ENCODE measurements around the gene PALM2AKAP2.

The PALM2AKAP2 gene

DNA sequence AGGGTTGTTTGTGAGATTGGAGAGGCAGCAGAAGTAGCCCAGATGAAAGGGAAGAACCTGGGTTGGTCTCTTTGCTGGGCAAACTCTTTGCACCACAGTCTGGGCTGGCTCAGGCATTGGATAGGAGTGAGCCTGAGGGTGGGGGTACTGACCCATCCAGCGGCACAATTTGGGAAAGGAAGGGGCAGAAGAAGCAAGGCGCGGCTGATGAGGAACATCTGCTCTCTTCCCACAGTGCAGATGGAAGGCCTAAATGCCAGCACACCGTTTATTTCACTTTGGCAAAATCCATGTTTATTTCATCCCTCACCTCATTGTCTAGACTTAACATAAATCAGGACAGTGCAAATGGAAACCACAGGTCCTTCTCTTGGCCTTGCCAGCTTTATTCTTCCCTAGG, 32.3 kb downstream of the PALM2AKAP2 start:
- TF ChIP-seq, protein P1, sequence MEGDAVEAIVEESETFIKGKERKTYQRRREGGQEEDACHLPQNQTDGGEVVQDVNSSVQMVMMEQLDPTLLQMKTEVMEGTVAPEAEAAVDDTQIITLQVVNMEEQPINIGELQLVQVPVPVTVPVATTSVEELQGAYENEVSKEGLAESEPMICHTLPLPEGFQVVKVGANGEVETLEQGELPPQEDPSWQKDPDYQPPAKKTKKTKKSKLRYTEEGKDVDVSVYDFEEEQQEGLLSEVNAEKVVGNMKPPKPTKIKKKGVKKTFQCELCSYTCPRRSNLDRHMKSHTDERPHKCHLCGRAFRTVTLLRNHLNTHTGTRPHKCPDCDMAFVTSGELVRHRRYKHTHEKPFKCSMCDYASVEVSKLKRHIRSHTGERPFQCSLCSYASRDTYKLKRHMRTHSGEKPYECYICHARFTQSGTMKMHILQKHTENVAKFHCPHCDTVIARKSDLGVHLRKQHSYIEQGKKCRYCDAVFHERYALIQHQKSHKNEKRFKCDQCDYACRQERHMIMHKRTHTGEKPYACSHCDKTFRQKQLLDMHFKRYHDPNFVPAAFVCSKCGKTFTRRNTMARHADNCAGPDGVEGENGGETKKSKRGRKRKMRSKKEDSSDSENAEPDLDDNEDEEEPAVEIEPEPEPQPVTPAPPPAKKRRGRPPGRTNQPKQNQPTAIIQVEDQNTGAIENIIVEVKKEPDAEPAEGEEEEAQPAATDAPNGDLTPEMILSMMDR (IDR thresholded peaks at IDR 0.05; ENCODE audit: control insufficient read depth, extremely low read depth, insufficient read depth), result no peak
- DNase-seq (ENCODE audit: low read depth), result no peak
- no peak overlapping the region for H3K4me3 ChIP-seq (ENCODE audit: low read depth, low read length)

DNA sequence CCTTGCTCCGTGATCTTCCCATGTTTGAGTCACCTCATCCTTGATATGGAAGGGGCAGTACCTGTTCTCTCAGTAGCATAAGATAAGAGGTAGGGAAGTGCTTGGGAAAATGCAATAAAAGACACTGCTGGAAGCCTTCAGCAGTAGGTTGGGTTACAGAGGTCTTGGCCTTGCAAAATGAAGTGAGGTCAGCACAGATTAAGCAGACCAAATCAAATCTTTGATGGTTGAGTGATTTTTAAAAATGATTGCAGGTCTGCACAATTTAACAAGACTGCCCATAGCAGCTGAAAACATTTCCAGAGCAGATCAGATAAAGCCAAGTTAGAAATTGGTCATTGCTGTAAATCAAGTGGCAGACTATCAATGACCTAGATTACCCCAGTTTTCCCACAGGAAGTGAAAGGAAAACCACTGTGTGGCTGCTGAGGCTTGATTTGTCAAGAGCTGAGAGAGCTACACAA, 32.9 kb downstream of the PALM2AKAP2 start:
- DNase-seq (ENCODE audit: low read depth), result no peak
- no peak overlapping the region for H3K4me3 ChIP-seq (ENCODE audit: low read depth, low read length)
- TF ChIP-seq, protein P1 (IDR thresholded peaks at IDR 0.05; ENCODE audit: control insufficient read depth, extremely low read depth, insufficient read depth), result no peak

DNA sequence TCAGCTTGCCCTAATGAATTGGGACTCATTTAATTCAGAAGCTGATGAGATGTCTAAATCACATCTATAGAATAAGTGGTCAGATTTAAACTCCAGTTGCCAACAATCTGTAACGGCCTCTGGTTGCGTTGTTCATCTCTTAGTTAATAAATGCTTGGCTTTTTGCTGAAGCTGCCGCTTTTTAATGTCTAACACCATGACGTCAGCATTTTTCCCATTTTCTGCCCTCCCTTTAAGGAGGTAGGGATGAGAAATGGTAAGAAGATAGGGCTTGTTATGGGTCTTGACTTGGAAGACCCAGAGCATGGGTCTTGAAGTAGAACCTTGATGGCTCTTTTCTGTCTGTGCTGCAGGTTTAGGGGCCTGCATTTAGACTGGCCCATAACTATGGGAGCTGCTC, 33.3 kb downstream of the PALM2AKAP2 start:
- TF ChIP-seq, protein P1 (IDR thresholded peaks at IDR 0.05; ENCODE audit: control insufficient read depth, extremely low read depth, insufficient read depth), result no peak
- DNase-seq (ENCODE audit: low read depth), result no peak
- no peak overlapping the region for H3K4me3 ChIP-seq (ENCODE audit: low read depth, low read length)

DNA sequence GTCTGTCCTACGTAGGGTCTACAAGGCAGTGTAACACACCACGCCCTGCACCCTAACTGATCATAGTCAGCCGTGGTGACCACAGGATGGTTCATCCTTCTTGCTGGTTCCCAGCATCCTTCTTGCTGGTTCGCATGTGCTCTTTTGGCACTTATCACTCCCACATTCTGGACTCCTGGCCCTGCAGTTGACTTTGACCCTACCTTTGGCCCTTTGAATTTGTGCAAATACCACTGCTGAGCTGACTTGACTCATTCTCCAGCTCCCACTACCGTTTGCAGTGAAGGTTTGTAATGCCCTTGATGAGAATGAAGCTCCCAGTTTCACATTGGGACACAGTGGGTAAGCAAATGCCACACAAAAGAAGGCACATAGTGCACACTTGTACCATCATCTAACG, 33.8 kb downstream of the PALM2AKAP2 start:
- TF ChIP-seq, protein P1 (IDR thresholded peaks at IDR 0.05; ENCODE audit: control insufficient read depth, extremely low read depth, insufficient read depth), result no peak

DNA sequence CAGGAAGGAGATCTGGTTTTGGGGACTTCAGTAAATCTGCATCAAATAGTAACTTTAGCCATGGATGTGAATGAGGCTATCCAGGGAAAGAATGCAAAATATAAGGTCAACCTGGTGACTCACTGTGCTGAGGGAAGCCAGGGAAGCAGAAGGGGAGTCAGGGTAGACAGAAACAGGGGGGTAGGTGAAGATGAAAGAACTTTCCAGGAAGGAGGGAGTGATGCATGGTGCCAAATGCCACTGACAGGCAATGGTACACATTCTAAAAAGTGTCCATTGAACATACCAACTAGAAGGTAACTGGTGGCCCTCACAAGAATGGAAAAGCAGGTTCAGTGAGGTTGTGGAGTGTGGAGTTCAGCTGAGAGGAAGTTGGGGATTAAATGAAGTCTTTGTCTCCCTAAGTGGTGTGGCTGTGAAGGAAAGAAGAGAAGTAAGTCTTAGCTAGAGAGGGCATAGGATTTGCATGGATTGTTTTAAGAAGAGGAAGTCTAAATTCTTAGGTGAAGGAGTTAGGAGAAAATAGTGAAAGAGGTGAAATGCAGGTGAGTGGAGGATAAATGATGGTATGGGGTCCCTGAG, 35.5 kb downstream of the PALM2AKAP2 start:
- no peak for DNase-seq (ENCODE audit: low read depth)
- TF ChIP-seq, protein P1 (IDR thresholded peaks at IDR 0.05; ENCODE audit: control insufficient read depth, extremely low read depth, insufficient read depth), result no peak
- no peak overlapping the region for H3K4me3 ChIP-seq (ENCODE audit: low read depth, low read length)

More for the DNA sequence above, 33.8 kb downstream of the PALM2AKAP2 start:
- no peak overlapping the region for H3K4me3 ChIP-seq (ENCODE audit: low read depth, low read length)
- no peak for DNase-seq (ENCODE audit: low read depth)

DNA sequence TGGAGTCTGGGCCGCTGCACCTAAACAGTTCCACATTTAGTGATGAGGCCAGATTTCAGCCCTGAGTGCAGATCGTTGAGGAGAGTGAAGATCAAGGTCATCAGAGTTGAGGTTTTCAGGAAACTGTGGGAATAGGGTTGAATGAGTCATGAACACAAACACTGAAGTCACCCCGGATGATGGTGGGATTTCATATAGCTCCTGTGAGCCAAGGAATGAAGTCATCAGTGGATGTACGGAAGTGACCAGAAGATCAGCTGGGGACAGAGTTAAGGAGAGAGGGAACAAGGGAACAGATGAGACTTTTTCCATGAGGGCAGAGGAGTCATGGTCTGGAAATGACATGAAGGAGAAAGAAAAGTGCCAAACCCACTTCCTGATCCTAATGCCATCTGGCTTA, 36.5 kb downstream of the PALM2AKAP2 start:
- no peak overlapping the region for H3K4me3 ChIP-seq (ENCODE audit: low read depth, low read length)
- TF ChIP-seq, protein P1 (IDR thresholded peaks at IDR 0.05; ENCODE audit: control insufficient read depth, extremely low read depth, insufficient read depth), result no peak
- no peak for DNase-seq (ENCODE audit: low read depth)
